IPS DF 6.9 (cell line): ENCODE results near the gene RNF208.

Experiments used
- DNase-seq: peaks from one replicate; pipeline ENCODE4 v3.0.0-alpha.2; 2013; ENCODE audit warnings: low read depth, low spot score
- H3K27ac ChIP-seq: one replicate; pipeline ENCODE4 v1.5.1; 2013; ENCODE audit warnings: low read length, control low read depth
- H3K27me3 ChIP-seq: 2 replicates; pipeline ENCODE4 v1.6.1; 2013; ENCODE audit warnings: mild to moderate bottlenecking, low read length; ENCODE audit not compliant: control insufficient read depth, insufficient read depth
- H3K36me3 ChIP-seq: 2 replicates; pipeline ENCODE4 v1.6.1; 2013; ENCODE audit warnings: low read length; ENCODE audit not compliant: control insufficient read depth, insufficient read depth
- H3K4me1 ChIP-seq: 2 replicates; pipeline ENCODE4 v1.6.1; 2013; ENCODE audit warnings: low read length; ENCODE audit not compliant: control insufficient read depth, insufficient read depth
- H3K4me3 ChIP-seq: 2 replicates; pipeline ENCODE4 v1.5.1; 2013; ENCODE audit warnings: mild to moderate bottlenecking, low read length
- H3K9me3 ChIP-seq: 2 replicates; pipeline ENCODE4 v1.6.1; 2013; ENCODE audit warnings: low read length, inconsistent platforms; ENCODE audit not compliant: control insufficient read depth, insufficient read depth
- WGBS: extraction: QIAGEN DNeasy Blood & Tissue Kit; methylation state at CpG from one replicate; pipeline ENCODE4 v1.1.7; 2013; ENCODE audit warnings: mixed read lengths, missing lambda C conversion rate; ENCODE audit not compliant: insufficient read length, insufficient coverage; 5-methylcytosine and 5-hydroxymethylcytosine counted together

Gene RNF208

DNA sequence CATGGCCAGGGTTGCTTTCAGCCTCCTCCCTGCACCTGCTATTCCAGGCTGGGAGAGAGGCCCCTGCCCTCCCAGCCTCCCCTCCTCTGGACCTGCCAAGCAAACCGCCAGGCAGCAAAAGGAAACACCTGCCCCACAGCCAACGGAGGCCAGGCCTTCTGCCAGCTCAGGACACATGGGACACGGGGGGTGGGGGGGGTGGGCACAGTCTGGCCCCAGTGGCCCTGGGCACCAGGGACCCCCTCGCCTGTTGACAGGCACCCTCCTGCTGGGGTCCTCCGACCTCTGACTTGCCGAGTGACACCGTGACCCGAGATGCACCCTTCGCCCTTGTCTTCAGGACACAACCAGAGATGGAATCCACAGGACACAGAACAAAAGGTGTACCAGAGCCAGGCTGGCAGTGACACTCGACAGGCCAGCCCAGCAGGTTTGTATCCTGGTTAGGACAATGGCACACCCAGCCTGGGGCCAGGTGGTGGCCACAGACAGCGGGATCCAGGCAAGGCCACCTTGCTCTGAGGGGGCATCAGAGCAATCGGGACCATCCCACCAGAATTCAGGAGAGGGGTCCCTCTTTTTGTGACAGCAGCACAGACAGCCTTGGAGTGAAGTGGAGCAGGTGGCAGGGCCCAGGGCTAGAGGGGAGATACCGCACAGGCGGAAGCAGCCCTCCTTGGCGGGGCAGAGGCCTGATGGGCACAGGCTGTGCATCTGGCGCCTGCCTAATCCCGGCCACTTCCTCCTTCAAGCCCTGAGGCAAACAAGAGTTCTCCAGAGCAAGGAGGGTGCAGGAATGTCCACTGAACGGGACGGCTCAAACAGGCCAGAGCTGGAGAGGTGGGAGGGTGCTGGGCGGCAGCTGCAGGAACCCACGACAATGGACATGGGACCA is 48.9 kb downstream of the RNF208 start:
- no peak overlapping the region for H3K4me3 ChIP-seq
- WGBS: no CpG with 5 or more reads among the region's 21 CpGs
- H3K27me3 ChIP-seq: peaks cover 14% of the 10 kb centered on the region
- H3K27ac ChIP-seq: no peak overlapping the region
- no peaks in the 10 kb centered on the region for H3K9me3 ChIP-seq
- H3K36me3 ChIP-seq: no peaks in the 10 kb centered on the region; the same call in 1 of the 2 replicates
- peaks cover 8% of the 10 kb centered on the region for H3K4me1 ChIP-seq
- no peak for DNase-seq

GRCh38 chr9:137171149-137171900 is 50.7 kb downstream of the RNF208 start:
- H3K9me3 ChIP-seq: no peaks in the 10 kb centered on the region
- H3K36me3 ChIP-seq: no peaks in the 10 kb centered on the region; the same call in 1 of the 2 replicates
- DNase-seq: no peak
- peaks cover 9% of the 10 kb centered on the region for H3K4me1 ChIP-seq
- H3K27ac ChIP-seq: no peak overlapping the region
- WGBS: no CpG with 5 or more reads among the region's 22 CpGs
- peaks cover 31% of the 10 kb centered on the region for H3K27me3 ChIP-seq
- no peak overlapping the region for H3K4me3 ChIP-seq

- H3K4me1 ChIP-seq: peaks cover 9% of the 10 kb centered on the region
- H3K36me3 ChIP-seq: no peaks in the 10 kb centered on the region; the same call in 1 of the 2 replicates
- no peak overlapping the region for H3K27ac ChIP-seq
- H3K27me3 ChIP-seq: peaks cover 35% of the 10 kb centered on the region
- H3K9me3 ChIP-seq: no peaks in the 10 kb centered on the region
- no peak for DNase-seq
- no CpG with 5 or more reads among the region's 14 CpGs for WGBS
- no peak overlapping the region for H3K4me3 ChIP-seq
Observed at GRCh38 chr9:137170486-137171148, 51.4 kb downstream of the RNF208 start.
